Measurements from ENCODE around the gene EPB42.

DNA sequence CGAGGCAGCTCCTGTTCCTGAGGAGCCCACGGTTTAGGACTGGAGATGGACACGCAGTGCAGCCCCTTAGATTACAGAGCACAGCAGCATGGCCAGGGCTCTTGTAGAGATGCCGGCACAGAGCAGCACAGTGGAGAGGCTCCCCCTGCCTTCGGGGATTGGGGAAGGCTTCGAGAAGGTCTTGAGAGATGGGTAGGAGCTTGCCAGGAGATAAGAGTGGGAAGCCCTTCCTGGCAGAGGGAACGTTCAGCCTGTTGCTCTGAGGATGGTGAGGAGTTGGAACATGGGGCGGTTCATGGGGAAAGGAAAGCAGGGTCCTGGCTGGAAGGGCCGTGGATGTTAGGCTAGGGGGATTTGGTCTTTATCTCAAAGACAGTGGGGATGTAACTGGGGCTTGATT, 10.0 kb downstream of the EPB42 start:
- TF ChIP-seq, protein P1, sequence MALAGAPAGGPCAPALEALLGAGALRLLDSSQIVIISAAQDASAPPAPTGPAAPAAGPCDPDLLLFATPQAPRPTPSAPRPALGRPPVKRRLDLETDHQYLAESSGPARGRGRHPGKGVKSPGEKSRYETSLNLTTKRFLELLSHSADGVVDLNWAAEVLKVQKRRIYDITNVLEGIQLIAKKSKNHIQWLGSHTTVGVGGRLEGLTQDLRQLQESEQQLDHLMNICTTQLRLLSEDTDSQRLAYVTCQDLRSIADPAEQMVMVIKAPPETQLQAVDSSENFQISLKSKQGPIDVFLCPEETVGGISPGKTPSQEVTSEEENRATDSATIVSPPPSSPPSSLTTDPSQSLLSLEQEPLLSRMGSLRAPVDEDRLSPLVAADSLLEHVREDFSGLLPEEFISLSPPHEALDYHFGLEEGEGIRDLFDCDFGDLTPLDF (CRISPR knock-in tag; IDR thresholded peaks at IDR 0.05) = no peak
- no peak for TF ChIP-seq CTCF (IDR thresholded peaks at IDR 0.05)
- no peak for TF ChIP-seq OVOL2 (CRISPR knock-in tag; IDR thresholded peaks at IDR 0.05; ENCODE audit: borderline replicate concordance)
- no peak for TF ChIP-seq CBFB (CRISPR knock-in tag; IDR thresholded peaks at IDR 0.05; ENCODE audit: low read depth)
- TF ChIP-seq ARID4B (CRISPR knock-in tag; IDR thresholded peaks at IDR 0.05; ENCODE audit: borderline replicate concordance) = no peak
- TF ChIP-seq ZBTB21 (CRISPR knock-in tag; IDR thresholded peaks at IDR 0.05; ENCODE audit: borderline replicate concordance) = no peak
- no peak for TF ChIP-seq ESRRA (CRISPR knock-in tag; IDR thresholded peaks at IDR 0.05; ENCODE audit: borderline replicate concordance)
- TF ChIP-seq ZBTB43 (CRISPR knock-in tag; IDR thresholded peaks at IDR 0.05) = no peak
- no peak for TF ChIP-seq NR1H2 (CRISPR knock-in tag; IDR thresholded peaks at IDR 0.05)
- TF ChIP-seq ZSCAN18 (CRISPR knock-in tag; IDR thresholded peaks at IDR 0.05) = no peak
- TF ChIP-seq ATF3 (CRISPR knock-in tag; conservative IDR thresholded peaks at IDR 0.05) = no peak
- TF ChIP-seq JUN (CRISPR knock-in tag; IDR thresholded peaks at IDR 0.05) = no peak
- TF ChIP-seq, protein P2, sequence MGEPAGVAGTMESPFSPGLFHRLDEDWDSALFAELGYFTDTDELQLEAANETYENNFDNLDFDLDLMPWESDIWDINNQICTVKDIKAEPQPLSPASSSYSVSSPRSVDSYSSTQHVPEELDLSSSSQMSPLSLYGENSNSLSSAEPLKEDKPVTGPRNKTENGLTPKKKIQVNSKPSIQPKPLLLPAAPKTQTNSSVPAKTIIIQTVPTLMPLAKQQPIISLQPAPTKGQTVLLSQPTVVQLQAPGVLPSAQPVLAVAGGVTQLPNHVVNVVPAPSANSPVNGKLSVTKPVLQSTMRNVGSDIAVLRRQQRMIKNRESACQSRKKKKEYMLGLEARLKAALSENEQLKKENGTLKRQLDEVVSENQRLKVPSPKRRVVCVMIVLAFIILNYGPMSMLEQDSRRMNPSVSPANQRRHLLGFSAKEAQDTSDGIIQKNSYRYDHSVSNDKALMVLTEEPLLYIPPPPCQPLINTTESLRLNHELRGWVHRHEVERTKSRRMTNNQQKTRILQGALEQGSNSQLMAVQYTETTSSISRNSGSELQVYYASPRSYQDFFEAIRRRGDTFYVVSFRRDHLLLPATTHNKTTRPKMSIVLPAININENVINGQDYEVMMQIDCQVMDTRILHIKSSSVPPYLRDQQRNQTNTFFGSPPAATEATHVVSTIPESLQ (CRISPR knock-in tag; IDR thresholded peaks at IDR 0.05) = no peak
